Endothelial cell of umbilical vein (primary cell): ENCODE results near the gene NCMAP. TPM values are rescaled to one million over a fixed set of nuclear protein-coding genes. Genes with fewer than 3 reads are reported as not detected.

Experiments used
- BruUV-seq: library from RNA; stranded (reverse); fragments of 400-500 nt; replicated peaks from 2 replicates; lab custom pipeline; 2021; lab: Mats Ljungman, UMichigan
- CTCF ChIA-PET: fragments of 300-600, 350-600 bp; sonication (Branson Sonifier 250); formaldehyde crosslinking; loops from one replicate; lab custom pipeline; 2021; ENCODE audit warnings: antibody characterized with exemption, inconsistent platforms; lab: Charles Lee
- POLR2A ChIA-PET: fragments of 300-600, 350-600 bp; sonication (Branson Sonifier 250); formaldehyde crosslinking; loops from one replicate; lab custom pipeline; 2021; ENCODE audit warnings: antibody characterized with exemption, inconsistent platforms; lab: Charles Lee
- DNase-seq: peaks from one replicate; pipeline ENCODE4 v3.0.0-alpha.2; 2011; ENCODE audit warnings: low read depth, low spot score
- FAIRE-seq: peaks from 2 replicates; lab custom pipeline; 2011; peaks lifted over from hg19 to GRCh38; lab: Jason Lieb, UNC
- H2AFZ ChIP-seq: 2 replicates; pipeline ENCODE4 v1.6.0; 2012; ENCODE audit warnings: low read depth, low read length, control low read depth, inconsistent platforms
- H3K27ac ChIP-seq: 2 replicates; pipeline ENCODE4 v1.5.1; 2011; ENCODE audit warnings: low read depth, mild to moderate bottlenecking, control low read depth, low read length, moderate library complexity; ENCODE audit not compliant: insufficient read depth
- H3K27me3 ChIP-seq, 2 experiments: 2 replicates each; pipeline versions ENCODE4 v1.6.0 to v1.6.1; 2011; ENCODE audit warnings: low read length in 2 of 2, mixed read lengths in 1 of 2; ENCODE audit not compliant: control insufficient read depth in 2 of 2, insufficient read depth in 2 of 2
- H3K36me3 ChIP-seq, 2 experiments: 2 replicates in 1 of 2; 3 replicates in 1 of 2; pipeline ENCODE4 v1.5.1; 2011; ENCODE audit warnings: low read length in 2 of 2, mild to moderate bottlenecking in 1 of 2, moderate library complexity in 1 of 2; ENCODE audit not compliant: control insufficient read depth in 2 of 2, insufficient read depth in 2 of 2; ENCODE audit errors: extremely low read depth in 1 of 2
- H3K4me1 ChIP-seq: 3 replicates; pipeline ENCODE4 v1.5.1; 2011; ENCODE audit warnings: mild to moderate bottlenecking, low read length; ENCODE audit not compliant: control insufficient read depth, insufficient read depth; ENCODE audit errors: extremely low read depth
- H3K4me2 ChIP-seq: 2 replicates; pipeline ENCODE4 v1.6.1; 2011; ENCODE audit warnings: low read length, control low read depth, mixed read lengths; ENCODE audit not compliant: insufficient read depth
- H3K4me3 ChIP-seq, 3 experiments: fragments of 200-600 bp in 1 of 3; sonication (generic), shearing (Covaris generic) in 1 of 3; replicated peaks in 1 of 3; 2 replicates each; pipeline ENCODE4 v1.5.1; 2011 to 2016; ENCODE audit warnings: control low read depth in 3 of 3, low read length in 3 of 3, mild to moderate bottlenecking in 2 of 3, inconsistent platforms in 1 of 3, low read depth in 1 of 3, moderate library complexity in 1 of 3; ENCODE audit not compliant: insufficient read depth in 1 of 3
- H3K79me2 ChIP-seq: 2 replicates; pipeline ENCODE4 v1.6.0; 2012; ENCODE audit warnings: low read length, inconsistent platforms; ENCODE audit not compliant: control insufficient read depth, insufficient read depth
- H3K9ac ChIP-seq: replicated peaks from 2 replicates; pipeline ENCODE3; 2011; ENCODE audit warnings: low read length, control low read depth; ENCODE audit not compliant: insufficient read depth; ENCODE audit errors: extremely low read depth
- H3K9me1 ChIP-seq: replicated peaks from 3 replicates; pipeline ENCODE4 v1.6.0; 2011; ENCODE audit warnings: mild to moderate bottlenecking, low read length; ENCODE audit not compliant: control insufficient read depth, insufficient read depth; ENCODE audit errors: extremely low read depth
- H3K9me3 ChIP-seq: replicated peaks from 2 replicates; pipeline ENCODE4 v1.5.1; 2012; ENCODE audit warnings: low read length, inconsistent platforms; ENCODE audit not compliant: control insufficient read depth, insufficient read depth
- H4K20me1 ChIP-seq: replicated peaks from 2 replicates; pipeline ENCODE3; 2011; ENCODE audit warnings: mild to moderate bottlenecking, low read length; ENCODE audit not compliant: control insufficient read depth, insufficient read depth; ENCODE audit errors: extremely low read depth
- EZH2 ChIP-seq: IDR thresholded peaks from 2 replicates; pipeline ENCODE4 v1.6.1; 2012; ENCODE audit warnings: borderline replicate concordance, low read depth, mild to moderate bottlenecking, moderate library complexity, low read length, inconsistent platforms; ENCODE audit not compliant: severe bottlenecking
- FOS ChIP-seq: IDR thresholded peaks from 2 replicates; pipeline ENCODE4 v1.6.1; 2011; ENCODE audit warnings: mild to moderate bottlenecking, low read length, moderate library complexity, borderline replicate concordance; ENCODE audit not compliant: insufficient read depth
- GATA2 ChIP-seq: IDR thresholded peaks from 2 replicates; pipeline ENCODE4 v1.7.0; 2011; ENCODE audit warnings: low read depth, mild to moderate bottlenecking, moderate library complexity, mixed read lengths, low read length; ENCODE audit not compliant: insufficient read length, insufficient read depth
- JUN ChIP-seq: IDR thresholded peaks from 2 replicates; pipeline ENCODE4 v1.6.1; 2011; ENCODE audit warnings: borderline replicate concordance, low read depth; ENCODE audit not compliant: insufficient read length, insufficient read depth
- MYC ChIP-seq: IDR thresholded peaks from one replicate; pipeline ENCODE4 v1.6.1; 2011; ENCODE audit warnings: mild to moderate bottlenecking, low read depth, low read length
- POLR2A ChIP-seq: IDR thresholded peaks from 2 replicates; pipeline ENCODE4 v1.6.1; 2012; ENCODE audit warnings: low read depth, mild to moderate bottlenecking, control low read depth, low read length
- POLR2AphosphoS5 ChIP-seq: IDR thresholded peaks from 2 replicates; pipeline ENCODE4 v1.6.1; 2012; ENCODE audit warnings: low read depth, mild to moderate bottlenecking, control low read depth, low read length, moderate library complexity; ENCODE audit not compliant: insufficient read depth
- dilution Hi-C: fragments of 300-500 bp; cut with MboI; formaldehyde crosslinking; loops from one replicate; pipeline ENCODE4 v1.15.0; 2019; ENCODE audit warnings: low sequenced_read_pairs; ENCODE audit not compliant: extremely low pct_ligation_motif_present
- intact Hi-C: fragments of 100-400 bp; cut with micrococcal nuclease; formaldehyde crosslinking; loops from one replicate; pipeline ENCODE4 v1.10.0; 2022
- polyA plus RNA-seq, 4 experiments: library from polyadenylated mRNA; depleted of rRNA in 3 of 4; stranded (reverse) in 3 of 4; unstranded in 1 of 4; fragments of >200 nt; gene quantifications; 2 replicates each; pipeline versions ENCODE4 v1.2.1 to v1.2.3, GENCODE V29; 2011 to 2012; ENCODE audit warnings: missing spikeins in 1 of 4
- total RNA-seq: library from RNA; stranded (reverse); gene quantifications from 2 replicates; pipeline ENCODE4 v1.2.3, GENCODE V29; 2021
- TF ChIP-seq, protein P1 (sequence below): IDR thresholded peaks from 2 replicates; pipeline ENCODE4 v1.6.1; 2011; ENCODE audit not compliant: insufficient read depth, insufficient read length
- TF ChIP-seq, protein P2 (sequence below), 2 donors: IDR thresholded peaks; 1 replicate in 1 of 2; 2 replicates in 1 of 2; pipeline ENCODE4 v1.5.1; 2011; ENCODE audit warnings: low read length in 2 of 2, mild to moderate bottlenecking in 2 of 2, moderate library complexity in 2 of 2, control low read depth in 1 of 2, inconsistent platforms in 1 of 2, low read depth in 1 of 2; ENCODE audit not compliant: insufficient read depth in 1 of 2; ENCODE audit errors: extremely low read depth in 1 of 2

The NCMAP gene
- total and polyA plus RNA-seq, 2 donors (not counting 3 experiments of a cell fraction or from before 2014, with no cell fraction given): not detected

DNA sequence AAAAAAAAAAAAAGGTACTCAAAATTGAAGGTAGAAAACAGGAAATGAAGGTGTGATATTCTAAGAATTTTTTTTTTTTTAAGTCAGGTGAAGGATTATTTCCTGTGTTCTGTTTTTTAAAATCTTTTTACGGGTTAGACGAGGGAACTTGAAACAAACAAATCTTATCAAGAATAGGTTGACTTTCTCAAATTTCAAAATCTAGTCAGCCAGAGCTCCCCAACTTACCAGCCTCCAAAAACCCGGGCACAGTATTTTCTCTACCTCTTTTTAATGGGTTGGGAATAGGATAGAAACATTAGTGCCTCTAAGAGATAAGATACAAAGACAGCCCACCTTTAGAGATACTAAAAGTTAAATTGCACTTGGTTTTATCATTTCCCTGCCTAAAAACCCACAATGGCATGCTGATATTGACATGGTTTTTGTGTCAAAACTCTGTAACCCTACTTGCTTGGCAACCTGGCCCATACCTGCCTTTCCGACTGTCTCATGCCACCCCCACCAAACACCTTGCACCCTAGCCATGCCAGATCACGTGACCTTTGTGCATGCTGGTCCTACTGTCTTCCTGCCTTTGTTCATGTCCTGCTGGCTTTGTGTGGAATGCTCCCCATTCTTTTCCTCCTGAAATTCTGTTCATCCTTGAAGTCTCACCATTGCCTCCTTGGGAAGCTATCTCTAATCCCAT, 49.1 kb upstream of the NCMAP start:
- Histone ChIP-seq H3K9me1 (no peaks in the 10 kb centered on the region), H2AFZ (no peak overlapping the region), H3K4me2 (no peak overlapping the region), H3K27ac (no peak overlapping the region), H3K36me3 (no peaks in the 10 kb centered on the region), H4K20me1 (no peaks in the 10 kb centered on the region), H3K4me1 (peaks cover 5% of the 10 kb centered on the region), H3K9ac (no peak overlapping the region), H3K4me3 (no peak overlapping the region), H3K27me3 (peaks cover 4 to 9% of the 10 kb centered on the region in 2 experiments), H3K79me2 (no peaks in the 10 kb centered on the region), H3K9me3 (no peaks in the 10 kb centered on the region)
- CTCF ChIA-PET: interaction anchor here (1.8 kb wide), 1 partner anchor 20 kb away, joined by 4 read pairs; no protein-coding TSS in a partner anchor
- DNase-seq (no peak), FAIRE-seq (no peak)
- dilution Hi-C loops: no loop called here
- intact Hi-C loops: no loop called here
- no peak for TF ChIP-seq POLR2AphosphoS5
- TF ChIP-seq, protein P1, sequence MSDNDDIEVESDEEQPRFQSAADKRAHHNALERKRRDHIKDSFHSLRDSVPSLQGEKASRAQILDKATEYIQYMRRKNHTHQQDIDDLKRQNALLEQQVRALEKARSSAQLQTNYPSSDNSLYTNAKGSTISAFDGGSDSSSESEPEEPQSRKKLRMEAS: no peak
- TF ChIP-seq MYC: no peak
- no peak for TF ChIP-seq JUN
- TF ChIP-seq FOS: no peak
- TF ChIP-seq EZH2: no peak
- TF ChIP-seq, protein P2, sequence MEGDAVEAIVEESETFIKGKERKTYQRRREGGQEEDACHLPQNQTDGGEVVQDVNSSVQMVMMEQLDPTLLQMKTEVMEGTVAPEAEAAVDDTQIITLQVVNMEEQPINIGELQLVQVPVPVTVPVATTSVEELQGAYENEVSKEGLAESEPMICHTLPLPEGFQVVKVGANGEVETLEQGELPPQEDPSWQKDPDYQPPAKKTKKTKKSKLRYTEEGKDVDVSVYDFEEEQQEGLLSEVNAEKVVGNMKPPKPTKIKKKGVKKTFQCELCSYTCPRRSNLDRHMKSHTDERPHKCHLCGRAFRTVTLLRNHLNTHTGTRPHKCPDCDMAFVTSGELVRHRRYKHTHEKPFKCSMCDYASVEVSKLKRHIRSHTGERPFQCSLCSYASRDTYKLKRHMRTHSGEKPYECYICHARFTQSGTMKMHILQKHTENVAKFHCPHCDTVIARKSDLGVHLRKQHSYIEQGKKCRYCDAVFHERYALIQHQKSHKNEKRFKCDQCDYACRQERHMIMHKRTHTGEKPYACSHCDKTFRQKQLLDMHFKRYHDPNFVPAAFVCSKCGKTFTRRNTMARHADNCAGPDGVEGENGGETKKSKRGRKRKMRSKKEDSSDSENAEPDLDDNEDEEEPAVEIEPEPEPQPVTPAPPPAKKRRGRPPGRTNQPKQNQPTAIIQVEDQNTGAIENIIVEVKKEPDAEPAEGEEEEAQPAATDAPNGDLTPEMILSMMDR (IDR thresholded peaks at IDR 0.05; ENCODE audit: extremely low read depth in 1 of 2, insufficient read depth in 1 of 2, low read depth in 1 of 2, low read length in 2 of 2): no peak
- TF ChIP-seq GATA2: no peak
- TF ChIP-seq POLR2A: no peak
- BruUV-seq: no TSS peak
- POLR2A ChIA-PET: no interaction called here
